Ascending aorta (tissue), 2 donors: ENCODE data around the gene QPCT. TPM values are rescaled to one million over a fixed set of nuclear protein-coding genes. Genes with fewer than 3 reads are reported as not detected.

Source experiments
- DNase-seq, 2 donors: peaks; one replicate each; pipeline ENCODE4 v3.0.0-alpha.2; 2019; ENCODE audit warnings: low spot score in 2 of 2
- H3K27ac ChIP-seq, 2 donors: fragments of 200-600 bp; sonication (generic); one replicate each; pipeline ENCODE4 v1.5.1; 2016 to 2017; ENCODE audit warnings: mild to moderate bottlenecking in 1 of 2
- H3K27me3 ChIP-seq: fragments of 200-600 bp; sonication (generic); one replicate; pipeline ENCODE4 v1.5.1; 2017
- H3K36me3 ChIP-seq, 2 donors: fragments of 200-600 bp; sonication (generic); one replicate each; pipeline ENCODE4 v1.5.1; 2016
- H3K4me1 ChIP-seq, 2 donors: fragments of 200-600 bp; sonication (generic); one replicate each; pipeline ENCODE4 v1.5.1; 2016 to 2017; ENCODE audit warnings: mild to moderate bottlenecking in 1 of 2
- H3K4me3 ChIP-seq, 2 donors: fragments of 200-600 bp; sonication (generic); one replicate each; pipeline ENCODE4 v1.5.1; 2016 to 2017; ENCODE audit warnings: mild to moderate bottlenecking in 1 of 2
- H3K9me3 ChIP-seq, 2 donors: fragments of 200-600 bp; sonication (generic); one replicate each; pipeline ENCODE4 v1.5.1; 2016
- CTCF ChIP-seq, 3 experiments: fragments of 200-600 bp in 2 of 3; fragments of 450-650 bp in 1 of 3; sonication (generic) in 2 of 3; IDR thresholded peaks; one replicate each; pipeline ENCODE4 v1.5.1; 2016 to 2019; ENCODE audit warnings: antibody characterized with exemption in 3 of 3, mild to moderate bottlenecking in 1 of 3, moderate library complexity in 1 of 3
- intact Hi-C: fragments of 100-400 bp; cut with DNase I; formaldehyde crosslinking; loops from one replicate; pipeline ENCODE4 v1.15.1; 2023
- total RNA-seq: library from RNA; depleted of rRNA; stranded (reverse); fragments of >200 nt; gene quantifications from one replicate; pipeline ENCODE4 v1.1.0, GENCODE V29; 2016

The QPCT gene
- total RNA-seq, 1 donor from 2014 or later: 1.8 TPM

DNA sequence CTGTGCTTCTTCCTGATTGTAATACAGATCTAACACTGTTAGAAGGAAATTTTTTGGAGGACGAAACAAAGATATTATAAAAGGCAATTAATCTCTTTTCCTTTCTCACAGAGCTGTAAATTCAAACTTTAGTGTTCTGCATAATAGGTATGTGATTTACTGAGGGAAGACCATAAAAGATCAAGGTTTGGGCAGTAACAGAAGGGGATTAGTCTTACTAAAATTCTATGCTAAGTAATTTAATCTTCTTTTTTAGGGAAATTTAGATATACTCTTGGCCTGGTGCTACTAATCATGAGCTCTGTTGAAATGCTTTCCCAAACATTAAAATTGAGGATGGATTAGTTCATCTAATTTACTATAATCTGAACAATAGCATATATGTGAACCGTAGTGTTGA is 8.8 kb upstream of the QPCT start:
- Histone ChIP-seq H3K9me3 (no peaks in the 10 kb centered on the region), H3K36me3 (no peaks in the 10 kb centered on the region), H3K4me1 (no peaks in the 10 kb centered on the region), H3K27me3 (no peaks in the 10 kb centered on the region), H3K27ac (no peak overlapping the region), H3K4me3 (no peak overlapping the region)
- no peak for TF ChIP-seq CTCF (IDR thresholded peaks at IDR 0.05)
- intact Hi-C loops: no loop called here
- no peak for DNase-seq

GRCh38 chr2:37337620-37338280 is 6.7 kb upstream of the QPCT start:
- Histone ChIP-seq H3K4me3 (no peak overlapping the region), H3K9me3 (no peaks in the 10 kb centered on the region), H3K4me1 (no peaks in the 10 kb centered on the region), H3K27ac (no peak overlapping the region), H3K36me3 (no peaks in the 10 kb centered on the region), H3K27me3 (no peaks in the 10 kb centered on the region)
- intact Hi-C loops: no loop called here
- TF ChIP-seq CTCF (IDR thresholded peaks at IDR 0.05): no peak
- DNase-seq: no peak

GRCh38 chr2:37338933-37339332 is 5.5 kb upstream of the QPCT start:
- Histone ChIP-seq H3K9me3 (no peaks in the 10 kb centered on the region), H3K27ac (no peak overlapping the region), H3K27me3 (no peaks in the 10 kb centered on the region), H3K4me1 (no peaks in the 10 kb centered on the region), H3K4me3 (no peak overlapping the region), H3K36me3 (no peaks in the 10 kb centered on the region)
- no peak for DNase-seq
- TF ChIP-seq CTCF (IDR thresholded peaks at IDR 0.05): no peak
- intact Hi-C loops: no loop called here

GRCh38 chr2:37340637-37341036 is 3.8 kb upstream of the QPCT start:
- Histone ChIP-seq H3K4me1 (peaks cover 3 to 4% of the 10 kb centered on the region in 2 donors), H3K36me3 (no peaks in the 10 kb centered on the region), H3K4me3 (no peak overlapping the region), H3K27ac (no peak overlapping the region), H3K27me3 (no peaks in the 10 kb centered on the region), H3K9me3 (no peaks in the 10 kb centered on the region)
- intact Hi-C loops: no loop called here
- TF ChIP-seq CTCF (IDR thresholded peaks at IDR 0.05): no peak
- DNase-seq: no peak

- intact Hi-C loops: no loop called here
- Histone ChIP-seq H3K27me3 (no peaks in the 10 kb centered on the region), H3K36me3 (no peaks in the 10 kb centered on the region), H3K9me3 (no peaks in the 10 kb centered on the region), H3K27ac (no peak overlapping the region), H3K4me1 (peaks cover 3 to 4% of the 10 kb centered on the region in 2 donors), H3K4me3 (no peak overlapping the region)
- TF ChIP-seq CTCF (IDR thresholded peaks at IDR 0.05): no peak
- DNase-seq: no peak
Observed at GRCh38 chr2:37342591-37343220, 1.7 kb upstream of the QPCT start.
